CD4-positive, alpha-beta T cell treated with Interleukin-12 subunit alpha and Interleukin-12 subunit beta, for 1 hour (primary cell): Measurements from ENCODE around the gene GDI1.

ENCODE experiments used
- DNase-seq: peaks from one replicate; pipeline ENCODE4 v3.0.0-alpha.2; 2020

Gene GDI1

DNA sequence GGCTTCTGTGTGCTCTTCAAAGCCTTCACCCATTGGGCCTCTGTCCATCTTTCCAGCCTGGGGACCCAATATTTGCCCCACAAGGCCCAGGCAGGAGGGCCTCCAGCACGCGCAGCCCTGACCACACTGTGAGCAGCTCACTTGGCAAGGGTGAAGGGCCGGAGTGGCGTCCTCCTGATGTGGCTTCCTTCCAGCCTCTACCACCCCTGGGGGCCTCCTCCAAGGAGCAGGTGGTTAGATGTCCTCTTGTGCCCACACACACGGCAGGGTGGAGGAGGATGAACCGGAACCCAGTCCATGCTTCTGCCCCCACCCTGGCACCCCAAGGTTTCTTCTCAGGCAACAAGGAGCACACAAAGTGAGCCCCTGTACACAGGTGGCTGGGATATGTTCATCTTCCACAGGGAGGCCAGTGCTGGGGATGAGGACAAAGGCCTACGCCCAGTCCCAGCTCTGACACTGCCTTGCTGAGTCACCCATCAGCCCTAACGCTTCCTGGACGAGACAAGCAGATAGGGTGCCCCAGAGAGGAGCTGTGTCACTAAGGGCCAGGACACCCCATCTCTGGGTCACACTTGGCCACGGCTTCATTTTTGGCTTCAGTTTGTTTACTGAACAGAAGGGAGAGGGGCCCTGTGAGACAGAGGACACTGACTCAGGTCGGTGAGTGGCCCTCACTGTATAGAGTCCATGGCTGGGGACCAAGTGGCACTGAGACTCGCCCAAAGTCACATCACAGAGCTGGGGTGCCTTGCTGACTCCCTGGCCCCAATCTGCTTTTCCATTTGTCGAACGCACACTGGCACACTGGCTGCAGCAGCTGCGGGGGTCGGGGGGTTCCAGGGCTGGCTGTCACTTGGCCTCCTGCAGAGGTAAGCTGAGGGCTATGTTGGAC, 47.5 kb downstream of the GDI1 start:
- no peak for DNase-seq

DNA sequence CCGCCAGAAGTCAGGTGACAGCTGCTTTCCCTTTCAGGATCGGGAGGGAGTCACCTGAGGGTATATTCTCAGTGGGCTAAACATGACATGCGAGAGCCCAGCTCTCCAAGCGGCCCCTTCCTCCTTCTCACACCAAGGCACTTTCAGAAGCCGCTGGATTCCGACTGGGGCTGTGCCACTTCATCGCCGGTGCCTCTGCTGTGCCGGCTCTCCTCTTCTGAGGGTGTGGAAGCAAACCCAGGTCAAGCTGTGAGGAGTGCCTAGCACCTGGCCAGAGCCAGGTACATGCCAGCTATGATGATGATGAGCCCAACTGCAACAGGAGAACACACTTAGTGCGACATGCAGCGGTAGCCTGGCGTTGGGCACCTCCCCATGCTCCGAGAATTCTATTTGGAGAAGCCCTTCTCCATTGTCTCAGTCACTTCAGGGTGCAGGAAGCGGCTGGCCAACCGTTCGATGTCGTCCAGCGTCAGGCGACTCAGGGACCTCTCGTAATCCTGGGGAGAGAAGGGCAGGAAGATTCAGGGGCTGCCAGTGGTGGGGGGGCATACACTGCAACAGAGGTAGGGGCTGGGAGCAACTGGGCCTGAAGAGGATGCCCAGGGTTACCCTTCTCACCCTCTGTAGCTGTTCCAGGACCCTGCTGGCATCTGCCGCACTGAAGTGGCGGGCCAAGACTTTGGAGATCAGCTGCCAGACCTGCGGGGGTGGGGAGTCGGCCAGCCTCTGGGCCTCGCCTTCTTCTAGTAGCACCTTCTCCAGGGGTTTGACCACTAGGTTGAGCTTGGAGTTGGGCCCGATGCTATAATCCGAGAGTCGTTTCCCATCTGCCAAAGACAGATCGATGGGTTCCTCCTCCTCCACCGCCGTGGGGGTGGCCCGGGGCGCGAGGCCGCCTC, 48.4 kb downstream of the GDI1 start:
- no peak for DNase-seq

DNA sequence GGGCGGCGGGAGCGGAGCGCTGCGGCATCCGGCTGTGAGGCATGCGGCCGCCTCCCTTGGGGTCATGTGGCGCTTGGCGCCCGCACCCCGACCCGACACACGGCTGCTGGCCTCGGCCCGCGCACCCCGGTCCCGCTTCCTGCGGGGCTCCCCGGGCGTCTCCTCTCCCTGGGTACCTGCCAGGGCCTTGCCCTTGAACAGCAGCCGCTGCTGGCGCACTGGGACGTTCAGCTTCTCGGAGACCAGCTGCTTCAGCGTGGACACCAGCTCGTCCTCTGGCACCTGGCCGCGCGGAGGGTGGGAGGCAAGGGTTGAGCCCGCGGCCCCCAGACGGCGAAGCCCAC, 49.1 kb downstream of the GDI1 start:
- peak; percentile 44 for DNase-seq

DNA sequence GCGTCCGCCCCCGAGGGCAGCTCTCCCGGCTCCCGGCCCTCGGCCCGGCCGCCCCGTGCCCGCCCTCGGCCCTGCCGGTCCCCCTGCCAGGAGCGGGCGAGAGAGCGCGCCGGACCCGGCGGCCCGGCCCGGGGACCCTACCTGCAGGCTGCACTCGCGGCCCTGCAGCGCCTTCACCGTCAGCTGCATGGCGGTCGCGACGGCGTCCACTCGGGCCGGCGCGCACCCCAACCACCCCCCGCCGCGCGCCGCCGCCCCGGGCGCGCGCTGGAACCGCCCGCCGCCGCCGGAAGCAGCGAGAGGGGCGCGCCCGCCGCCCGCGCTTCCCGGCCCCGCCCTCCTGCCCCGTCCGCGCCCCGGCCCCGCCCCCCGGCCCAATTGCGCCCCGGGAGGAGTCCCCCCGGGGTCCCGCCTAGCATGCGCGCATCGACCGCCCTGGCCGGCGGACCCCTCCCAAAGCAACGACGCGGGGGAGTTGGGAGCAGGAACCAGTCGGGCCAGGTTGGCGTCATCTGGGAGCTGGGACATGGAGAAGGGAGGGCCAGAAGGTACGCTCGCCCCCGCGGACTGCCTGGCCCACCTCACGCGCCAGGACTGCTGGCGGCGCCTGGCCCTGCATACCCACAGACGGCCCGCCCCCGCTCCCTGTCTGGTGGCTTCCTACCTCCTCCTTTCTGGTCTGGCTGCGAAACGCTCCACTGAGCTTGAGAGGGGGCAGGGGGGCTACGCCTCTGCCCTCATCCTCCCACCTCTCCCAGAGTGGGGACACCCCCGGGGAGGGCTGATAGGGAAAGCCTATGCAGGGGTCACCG, 49.6 kb downstream of the GDI1 start, which contains the start of gene UBL4A:
TSS of gene UBL4A (minus strand) at position 220 of the 812 bp plus-strand sequence. CDS start at position 189, 31 bp downstream.
- peak; percentile 70 for DNase-seq

DNA sequence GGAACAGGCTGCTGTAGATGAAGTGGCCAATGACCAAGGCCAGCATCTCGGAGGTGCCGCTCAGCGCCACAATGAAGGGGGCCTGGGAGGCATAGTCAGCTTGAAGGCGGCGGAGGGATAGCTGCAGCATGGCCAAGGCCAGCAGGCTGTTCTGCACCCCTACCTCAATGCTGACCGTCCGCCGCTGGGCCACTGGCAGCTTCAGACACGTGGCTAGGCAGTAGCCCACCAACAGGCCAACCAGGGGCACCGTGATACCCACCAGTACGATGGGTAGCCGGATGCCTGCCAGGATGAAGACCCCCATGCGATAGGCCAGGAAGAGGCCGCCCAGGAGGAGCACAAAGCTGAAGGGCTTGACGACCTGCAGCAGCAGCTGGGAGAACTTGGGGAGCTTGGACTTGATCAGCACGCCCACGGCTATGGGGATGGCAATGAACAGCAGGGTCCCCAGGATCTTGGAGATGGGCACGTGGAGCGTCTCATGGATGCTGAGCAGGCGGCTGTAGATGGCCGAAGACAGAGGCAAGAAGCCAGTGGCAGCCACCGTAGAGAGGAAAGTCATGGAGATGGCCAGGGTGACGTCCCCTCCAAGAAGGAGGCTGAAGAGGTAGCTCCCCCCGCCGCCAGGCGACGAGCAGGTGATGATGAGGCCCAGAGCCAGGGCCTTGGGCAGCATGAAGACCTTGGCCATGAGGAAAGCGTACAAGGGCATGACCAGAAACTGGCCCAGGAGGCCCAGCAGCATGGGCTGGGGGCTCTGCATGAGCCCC, 50.8 kb downstream of the GDI1 start:
- DNase-seq = no peak

DNA sequence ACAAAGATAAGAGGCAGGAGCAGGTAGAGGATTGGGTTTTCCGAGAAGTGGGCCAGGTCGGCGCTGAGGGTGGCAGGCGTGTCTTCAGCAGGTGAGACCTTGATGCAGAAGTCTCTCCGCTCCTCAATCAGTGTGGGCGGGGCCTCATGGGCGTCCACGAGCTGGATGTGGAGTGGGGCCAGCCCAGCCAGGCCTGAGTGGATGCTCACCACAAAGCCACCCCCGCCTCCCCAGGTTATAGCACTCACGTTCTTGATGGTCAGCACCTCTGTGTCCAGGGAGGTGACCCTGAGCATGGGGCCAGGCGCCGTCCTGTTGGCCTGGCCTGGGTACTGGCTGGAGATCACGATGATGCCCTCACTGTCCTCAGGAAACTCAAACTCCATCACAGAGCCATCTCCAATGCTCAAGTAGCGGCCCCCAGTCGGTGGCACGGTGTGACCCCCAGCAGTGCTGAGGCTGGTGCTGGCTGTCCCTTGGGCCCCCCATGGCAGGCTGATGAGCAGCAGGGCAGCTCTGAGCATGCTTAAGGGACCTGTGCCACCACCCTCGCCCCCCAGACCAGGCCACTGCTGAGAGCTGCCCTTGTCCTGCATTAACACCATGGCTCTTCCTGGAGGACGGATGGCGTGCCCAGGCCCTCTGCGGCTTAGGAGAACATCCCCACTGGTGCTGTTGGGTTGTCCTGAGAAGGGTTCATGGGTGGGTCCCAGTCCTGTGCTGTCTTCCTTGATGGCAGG, 51.6 kb downstream of the GDI1 start:
- no peak for DNase-seq

DNA sequence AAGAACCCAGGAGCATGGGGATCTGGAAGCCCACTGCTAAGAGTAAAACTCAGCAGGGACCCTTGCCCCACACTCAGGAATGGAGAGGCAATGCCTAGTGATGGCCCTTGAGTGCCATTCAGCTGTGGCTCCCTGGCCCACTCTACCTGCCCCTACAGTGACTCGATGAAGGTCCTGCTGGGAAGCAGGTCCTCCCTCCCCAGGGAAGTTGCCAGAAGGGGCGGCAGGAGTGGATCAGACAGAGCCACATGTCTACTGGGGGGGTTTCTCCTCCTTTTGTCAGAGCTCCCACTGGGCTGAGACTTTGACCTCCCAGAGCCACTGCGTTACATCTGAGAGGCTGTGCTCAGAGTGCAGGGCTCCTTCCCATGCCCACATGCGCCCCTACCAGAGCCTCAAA, 52.2 kb downstream of the GDI1 start:
- no peak for DNase-seq

DNA sequence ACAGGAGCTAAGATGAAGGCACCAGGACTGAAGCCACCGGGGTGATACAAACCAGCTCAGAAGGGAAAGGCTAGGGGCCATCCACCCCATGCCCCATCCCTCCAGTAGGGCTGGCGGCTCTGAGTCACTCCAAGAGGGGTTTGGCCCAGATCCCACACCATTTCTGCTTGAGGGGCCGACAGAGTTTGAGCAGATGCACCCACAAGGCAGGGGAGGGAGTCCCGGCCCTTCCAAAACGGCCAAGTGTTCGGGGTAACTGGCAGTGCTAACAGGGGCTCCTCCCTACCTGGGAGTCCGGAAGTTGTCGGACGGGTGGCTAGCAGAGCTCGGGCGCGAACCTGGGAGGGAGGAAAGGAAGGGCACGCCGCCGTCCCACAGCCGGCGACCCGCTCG, 53.1 kb downstream of the GDI1 start:
- DNase-seq = no peak

DNA sequence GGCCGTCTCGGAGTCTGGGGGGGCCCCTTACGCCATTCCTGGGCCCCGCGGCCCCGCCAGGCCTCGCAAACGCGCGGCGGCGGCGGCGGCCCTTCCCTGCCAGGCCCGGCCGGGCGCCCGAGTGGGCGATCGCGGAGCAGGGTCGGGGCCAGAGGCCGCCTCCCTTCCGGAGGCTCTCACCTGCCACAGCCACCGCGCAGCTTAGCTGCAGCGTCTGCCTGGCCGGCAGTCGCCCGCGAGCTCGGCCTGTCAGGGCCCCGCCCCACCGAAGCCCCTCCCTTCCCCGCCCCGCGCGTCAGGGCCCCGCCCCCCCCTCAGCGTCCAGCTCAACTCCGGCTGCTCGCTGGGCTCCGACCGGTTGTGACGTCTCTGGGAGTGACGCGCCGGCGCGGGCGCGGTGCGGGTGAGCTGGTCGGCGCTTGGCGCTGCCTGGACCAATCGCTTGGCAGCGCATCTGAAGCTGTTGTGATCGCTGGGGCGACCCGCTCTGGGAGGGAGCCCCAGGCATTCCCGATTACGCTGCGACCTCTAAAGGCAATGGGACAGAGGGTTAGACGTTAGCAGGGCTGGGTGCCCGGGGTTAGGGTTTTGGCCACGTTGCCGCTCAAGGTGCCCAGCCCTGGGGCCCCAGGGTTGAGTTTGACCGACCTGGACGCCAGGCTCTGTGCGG, 53.6 kb downstream of the GDI1 start, which contains the start of gene SLC10A3:
TSS of gene SLC10A3 (minus strand) at position 216 of the 670 bp plus-strand sequence. CDS start 1,689 bp downstream, outside the sequence.
- DNase-seq = peak; percentile 94
